HG02938 (cell line): Measurements from ENCODE around the gene PRPF38A.

Source experiments
- ATAC-seq: cut with Tn5 transposase; IDR thresholded peaks from one replicate; pipeline ENCODE4 v1.9.1; 2021; ENCODE audit warnings: mild to moderate bottlenecking, moderate library complexity; ENCODE audit not compliant: unreplicated experiment

The PRPF38A gene

GRCh38 chr1:52455686-52456085 is 51.3 kb downstream of the PRPF38A start:
- no peak for ATAC-seq

GRCh38 chr1:52460694-52461093 is 56.3 kb downstream of the PRPF38A start:
- ATAC-seq, result no peak

- ATAC-seq, result no peak
These were observed 57.4 kb downstream of the PRPF38A start for GRCh38 chr1:52461821-52462220.

GRCh38 chr1:52463891-52464290 is 59.5 kb downstream of the PRPF38A start:
- ATAC-seq, result no peak

GRCh38 chr1:52469108-52469507 is 64.7 kb downstream of the PRPF38A start:
- no peak for ATAC-seq
